ENCODE results near the gene MARF1. TPM values are rescaled to one million over a fixed set of nuclear protein-coding genes. Genes with fewer than 3 reads are reported as not detected.

The MARF1 gene
- total and polyA plus RNA-seq, 2 of the 8 experiments (the other 6 are each of a cell fraction or from before 2014, with no cell fraction given) = 5.6 to 31.4 TPM

DNA sequence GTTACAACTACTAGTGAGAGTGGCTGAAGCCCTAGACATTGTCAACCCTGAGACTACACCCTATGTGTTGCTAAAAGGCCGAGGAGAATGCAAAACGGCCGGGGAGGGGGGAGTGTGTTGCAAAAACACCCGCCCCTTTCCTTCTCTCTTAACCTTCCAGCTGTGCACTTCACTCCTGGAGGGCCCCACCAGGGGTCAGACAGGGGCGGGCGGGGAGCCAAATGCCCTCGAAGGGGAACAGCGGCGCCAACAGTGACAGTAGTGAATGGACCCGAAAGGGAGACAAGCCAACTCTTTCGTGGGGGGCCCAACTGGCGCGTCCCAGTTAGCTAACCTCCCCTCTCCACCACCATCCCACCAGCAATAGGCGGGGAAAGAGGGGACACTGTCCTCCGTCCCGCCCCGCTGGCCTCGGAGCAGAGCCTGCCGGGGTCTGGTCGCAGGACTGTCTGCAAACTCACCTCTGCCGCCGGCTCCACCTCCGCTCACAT lies 352 bp downstream of the MARF1 start:
- Histone ChIP-seq H3K27ac (ENCODE audit: low read depth, low read length) (peak overlapping the region; percentile 70), H2AK5ac (ENCODE audit: low read depth, low read length) (no peak overlapping the region), H3K23ac (ENCODE audit: insufficient read length) (no peak overlapping the region), H3K4me1 (replicated peaks in 1 of 4; ENCODE audit: control insufficient read depth in 3 of 4, insufficient read depth in 4 of 4, low read length in 3 of 4) (peaks cover 0 to 8% (median 2%) of the 10 kb centered on the region in 4 experiments; a peak in 3 of 7 replicates), H3K4me2 (ENCODE audit: insufficient read depth in 1 of 2, low read depth in 2 of 2, low read length in 2 of 2) (peak overlapping the region; percentile 66 to 85), H4K8ac (ENCODE audit: extremely low read depth, insufficient read depth, low read length) (peak overlapping the region; percentile 94; the same call in 1 of the 2 replicates), H3K23me2 (ENCODE audit: low read depth, low read length) (no peaks in the 10 kb centered on the region), H3K79me1 (ENCODE audit: low read depth, low read length) (no peaks in the 10 kb centered on the region), H3K56ac (replicated peaks; ENCODE audit: insufficient read length, low read depth, low read length) (peak overlapping the region; percentile 63), H4K91ac (replicated peaks; ENCODE audit: insufficient read length, low read length) (peak overlapping the region; percentile 39), H2BK20ac (ENCODE audit: low read length) (no peak overlapping the region), H3K14ac (ENCODE audit: insufficient read length) (no peak overlapping the region), H2BK12ac (ENCODE audit: low read depth, low read length) (peak overlapping the region; percentile 76), H3K9me3 (ENCODE audit: insufficient read depth in 2 of 2, low read depth in 1 of 2, low read length in 1 of 2) (no peaks in the 10 kb centered on the region), H3K27me3 (replicated peaks in 1 of 4; ENCODE audit: control insufficient read depth in 3 of 4, extremely low read depth in 1 of 4, insufficient read depth in 3 of 4, low read length in 3 of 4) (no peaks in the 10 kb centered on the region), H4K20me1 (replicated peaks in 1 of 2; ENCODE audit: control insufficient read depth in 1 of 2, insufficient read depth in 2 of 2, low read length in 2 of 2) (no peaks in the 10 kb centered on the region), H2BK120ac (replicated peaks; ENCODE audit: low read depth, low read length) (no peak overlapping the region), H3K9ac (replicated peaks in 1 of 4; ENCODE audit: extremely low read depth in 1 of 4, low read depth in 3 of 4, low read length in 3 of 4) (peak overlapping the region; percentile 65 to 76 (median 74)), H3K4me3 (ENCODE audit: extremely low read depth in 1 of 4, insufficient read depth in 2 of 4, low read depth in 3 of 4, low read length in 4 of 4) (peak overlapping the region; percentile 68 to 97 (median 82)), H2BK5ac (ENCODE audit: low read depth, low read length) (peak overlapping the region; percentile 84; the same call in 1 of the 2 replicates), H4K5ac (ENCODE audit: insufficient read length, low read depth, low read length) (peak overlapping the region; percentile 88), H3K4ac (replicated peaks; ENCODE audit: insufficient read length, low read depth, low read length) (peak overlapping the region; percentile 49), H2BK15ac (ENCODE audit: low read length) (no peak overlapping the region), H3K36me3 (ENCODE audit: control insufficient read depth in 2 of 4, insufficient read depth in 4 of 4, low read length in 3 of 4) (peaks cover 2 to 12% (median 5%) of the 10 kb centered on the region in 4 experiments; a peak in 5 of 8 replicates), H3K79me2 (ENCODE audit: control insufficient read depth in 1 of 2, insufficient read depth in 2 of 2, low read length in 2 of 2) (peaks cover 5 to 28% of the 10 kb centered on the region in 2 experiments), H2AFZ (ENCODE audit: low read length) (peak overlapping the region; percentile 54; the same call in 1 of the 2 replicates), H3K18ac (ENCODE audit: extremely low read depth, low read length) (peak overlapping the region; percentile 88; the same call in 1 of the 2 replicates)
- ChIA-PET CTCF (ENCODE audit: partially characterized antibody) (interaction anchor here (0.9 to 1.5 kb wide), 7 partner anchors 9 to 606 kb away, joined by 3 to 4 read pairs (median 3); no protein-coding TSS in a partner anchor), POLR2A (ENCODE audit: partially characterized antibody) (interaction anchor here (0.7 to 1.4 kb wide), 6 partner anchors 8 to 92 kb away, joined by 3 to 4 read pairs (median 3); no protein-coding TSS in a partner anchor)
- WGBS, 2 experiments (ENCODE audit: extremely low coverage in 1 of 2, insufficient coverage in 1 of 2, insufficient read length in 1 of 2, insufficient replicate concordance in 2 of 2, low coverage in 1 of 2, low lambda C conversion rate in 2 of 2, missing lambda C conversion rate in 1 of 2) = 2% methylated on average over 14 of the region's 23 CpGs; no CpG with 5 or more reads in 1 of the 2 experiments
- DNase-seq (ENCODE audit: low read depth in 1 of 2, low spot score in 2 of 2) (peak in 1 of 2 experiments; percentile 3), FAIRE-seq (no peak)
- no peak for TF ChIP-seq MAFK (IDR thresholded peaks at IDR 0.05; ENCODE audit: low read depth, low read length)
- no peak for TF ChIP-seq RXRA (IDR thresholded peaks at IDR 0.05; ENCODE audit: insufficient read depth, low read depth, low read length)
- peak; percentile 43 to 80; a peak in 2 of 4 replicates for TF ChIP-seq SIN3A (conservative IDR thresholded peaks at IDR 0.05 in 1 of 2, IDR thresholded peaks at IDR 0.05 in 1 of 2; ENCODE audit: low read depth in 1 of 2, low read length in 2 of 2)
- TF ChIP-seq RBBP5 (IDR thresholded peaks at IDR 0.05; ENCODE audit: borderline replicate concordance, low read depth, low read length) = peak; percentile 54; the same call in 1 of the 2 replicates
- peak; percentile 33; the same call in 1 of the 2 replicates for TF ChIP-seq PHF8 (conservative IDR thresholded peaks at IDR 0.05; ENCODE audit: low read depth, low read length)
- TF ChIP-seq SP4 (IDR thresholded peaks at IDR 0.05; ENCODE audit: low read length) = no peak
- TF ChIP-seq EGR1 (IDR thresholded peaks at IDR 0.05; ENCODE audit: borderline replicate concordance, low read depth, low read length) = no peak
- TF ChIP-seq, protein P1, sequence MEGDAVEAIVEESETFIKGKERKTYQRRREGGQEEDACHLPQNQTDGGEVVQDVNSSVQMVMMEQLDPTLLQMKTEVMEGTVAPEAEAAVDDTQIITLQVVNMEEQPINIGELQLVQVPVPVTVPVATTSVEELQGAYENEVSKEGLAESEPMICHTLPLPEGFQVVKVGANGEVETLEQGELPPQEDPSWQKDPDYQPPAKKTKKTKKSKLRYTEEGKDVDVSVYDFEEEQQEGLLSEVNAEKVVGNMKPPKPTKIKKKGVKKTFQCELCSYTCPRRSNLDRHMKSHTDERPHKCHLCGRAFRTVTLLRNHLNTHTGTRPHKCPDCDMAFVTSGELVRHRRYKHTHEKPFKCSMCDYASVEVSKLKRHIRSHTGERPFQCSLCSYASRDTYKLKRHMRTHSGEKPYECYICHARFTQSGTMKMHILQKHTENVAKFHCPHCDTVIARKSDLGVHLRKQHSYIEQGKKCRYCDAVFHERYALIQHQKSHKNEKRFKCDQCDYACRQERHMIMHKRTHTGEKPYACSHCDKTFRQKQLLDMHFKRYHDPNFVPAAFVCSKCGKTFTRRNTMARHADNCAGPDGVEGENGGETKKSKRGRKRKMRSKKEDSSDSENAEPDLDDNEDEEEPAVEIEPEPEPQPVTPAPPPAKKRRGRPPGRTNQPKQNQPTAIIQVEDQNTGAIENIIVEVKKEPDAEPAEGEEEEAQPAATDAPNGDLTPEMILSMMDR (IDR thresholded peaks at IDR 0.05; ENCODE audit: control extremely low read depth in 1 of 3, insufficient read depth in 1 of 3, low read depth in 1 of 3, low read length in 3 of 3) = peak in 2 of 3 experiments; percentile 21 to 43; a peak in 3 of 4 replicates
- no peak for TF ChIP-seq CHD1 (IDR thresholded peaks at IDR 0.05; ENCODE audit: low read depth, low read length)

All from H1 (cell line).